ENCODE data around the gene OGFOD2.

Gene OGFOD2

DNA sequence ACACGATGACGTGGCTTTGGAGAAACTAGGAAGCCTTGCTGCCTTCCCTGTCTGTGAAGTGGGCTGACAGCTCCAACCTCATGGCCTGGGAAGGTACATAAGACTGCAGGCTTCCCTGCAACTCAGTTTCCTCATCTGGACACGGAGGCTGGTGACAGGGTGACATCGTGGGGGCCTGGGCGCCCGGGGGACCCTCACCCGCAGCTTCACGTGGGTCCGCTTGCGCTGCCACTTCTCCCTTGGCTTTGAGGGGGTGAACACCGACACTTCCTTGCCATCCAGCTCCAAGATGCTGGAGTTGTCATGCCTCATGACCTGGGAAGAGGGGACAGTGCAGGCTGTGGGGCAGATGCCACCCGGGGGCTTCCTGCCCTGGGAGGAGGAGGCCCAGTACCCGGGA lies 13.0 kb downstream of the OGFOD2 start:
- no peak for DNase-seq (ENCODE audit: extremely low read depth in 1 of 2, low read depth in 1 of 2)

DNA sequence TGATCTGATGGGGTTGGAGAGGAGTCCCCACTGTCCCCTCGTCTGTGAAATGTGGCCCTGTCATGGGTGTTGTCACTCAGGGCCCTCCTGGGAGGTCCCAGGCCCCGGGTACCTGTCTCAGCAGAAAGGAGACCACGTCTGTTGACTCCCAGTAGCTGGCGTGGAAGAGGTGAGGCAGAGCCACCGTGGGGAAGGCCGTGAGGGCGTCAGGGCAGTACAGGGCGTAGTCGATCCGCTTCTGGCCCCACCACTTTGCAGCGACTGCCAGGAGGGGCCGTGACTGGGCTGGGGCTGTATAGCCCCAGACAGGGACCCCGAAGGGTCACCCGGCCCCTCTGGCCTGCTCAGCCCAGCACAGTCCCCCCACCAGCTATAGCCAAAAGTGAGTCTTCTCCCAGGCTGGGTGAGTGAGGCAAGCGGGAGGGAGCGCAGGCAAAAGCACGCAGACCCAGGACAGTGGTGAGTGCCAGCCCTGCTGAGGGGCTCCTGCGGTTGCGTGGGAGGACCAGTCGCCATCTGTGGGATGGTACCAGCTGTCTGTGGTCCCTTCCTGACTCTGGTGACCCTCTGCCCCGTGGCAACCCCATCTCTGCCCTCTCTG lies 13.7 kb downstream of the OGFOD2 start:
- DNase-seq (ENCODE audit: extremely low read depth in 1 of 2, low read depth in 1 of 2): no peak

DNA sequence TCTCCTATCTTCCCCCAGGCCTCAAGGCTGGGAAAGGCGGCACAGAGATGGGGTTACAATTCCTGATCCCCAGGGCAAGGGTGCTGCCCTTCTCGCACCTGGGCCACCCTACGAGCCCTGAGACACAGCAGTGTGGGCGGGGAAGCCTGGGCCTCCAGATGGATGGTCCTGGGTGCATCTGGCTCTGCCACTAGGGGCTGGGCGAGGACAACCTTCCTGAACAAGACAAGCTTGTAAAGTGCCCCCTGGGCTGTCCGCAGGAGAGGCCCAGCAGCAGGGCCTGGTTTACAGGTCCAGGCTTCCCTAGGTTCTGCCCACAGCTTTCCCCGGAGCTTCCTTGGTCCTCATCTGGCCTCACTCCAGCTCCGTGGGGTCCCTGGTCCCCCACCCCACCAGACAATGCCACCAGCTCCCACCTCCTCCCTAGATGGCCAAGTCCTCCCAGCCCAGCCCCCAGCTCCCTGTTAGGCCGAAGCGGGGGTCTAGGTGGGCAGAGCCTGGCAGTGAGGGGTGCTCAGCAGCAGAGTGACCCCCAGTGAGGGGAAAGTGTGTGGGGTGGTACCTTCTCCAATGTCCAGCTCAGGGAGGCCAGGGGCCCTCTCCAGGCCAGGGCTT lies 14.3 kb downstream of the OGFOD2 start:
- no peak for DNase-seq (ENCODE audit: extremely low read depth in 1 of 2, low read depth in 1 of 2)

DNA sequence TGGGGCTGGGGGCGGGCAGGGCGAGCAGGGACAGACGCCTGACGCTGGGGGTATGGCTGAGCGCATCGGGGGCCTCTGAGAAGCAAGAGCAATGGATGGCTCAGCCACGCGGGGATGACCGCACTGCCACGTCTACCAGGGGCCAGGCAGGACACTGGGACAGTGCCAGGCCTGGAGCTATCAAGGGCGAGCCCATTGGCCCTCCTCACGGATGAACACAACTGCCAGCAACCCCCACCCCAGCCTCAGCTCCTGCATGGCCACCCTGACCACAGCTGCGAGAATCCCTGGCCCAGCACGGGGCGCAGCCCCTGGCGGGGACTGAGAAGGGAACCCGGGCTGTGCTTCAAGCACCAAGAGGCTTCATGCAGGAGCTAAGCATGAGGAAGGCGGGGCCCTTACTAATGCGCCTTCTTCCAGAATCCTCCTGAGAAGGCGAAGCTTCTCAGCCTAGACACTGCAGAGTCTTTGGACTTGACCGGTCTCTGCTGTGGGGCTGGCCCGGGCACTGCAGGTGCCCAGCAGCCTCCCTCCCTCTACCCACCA lies 14.9 kb downstream of the OGFOD2 start:
- no peak for DNase-seq (ENCODE audit: extremely low read depth in 1 of 2, low read depth in 1 of 2)

DNA sequence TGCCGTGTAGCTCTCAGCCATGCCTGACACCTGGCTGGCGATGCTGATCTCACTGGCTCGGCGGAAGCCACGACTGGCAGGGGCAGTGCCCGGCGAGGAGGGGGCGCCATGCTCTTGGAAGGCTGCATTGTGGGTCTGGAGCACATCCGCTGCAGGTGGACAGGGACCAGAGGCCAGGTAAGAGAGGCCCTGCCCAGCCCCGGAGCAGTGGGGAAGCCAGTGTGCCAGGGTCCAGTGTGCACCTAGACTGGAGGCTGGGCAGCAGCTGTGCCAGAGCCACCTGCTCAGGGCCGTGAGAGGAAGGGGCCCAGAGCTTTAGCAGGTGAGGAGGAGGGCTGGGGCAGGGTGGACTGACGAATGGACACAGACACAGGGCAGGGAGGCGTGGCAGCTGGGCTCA lies 15.5 kb downstream of the OGFOD2 start:
- no peak for DNase-seq (ENCODE audit: extremely low read depth in 1 of 2, low read depth in 1 of 2)

DNA sequence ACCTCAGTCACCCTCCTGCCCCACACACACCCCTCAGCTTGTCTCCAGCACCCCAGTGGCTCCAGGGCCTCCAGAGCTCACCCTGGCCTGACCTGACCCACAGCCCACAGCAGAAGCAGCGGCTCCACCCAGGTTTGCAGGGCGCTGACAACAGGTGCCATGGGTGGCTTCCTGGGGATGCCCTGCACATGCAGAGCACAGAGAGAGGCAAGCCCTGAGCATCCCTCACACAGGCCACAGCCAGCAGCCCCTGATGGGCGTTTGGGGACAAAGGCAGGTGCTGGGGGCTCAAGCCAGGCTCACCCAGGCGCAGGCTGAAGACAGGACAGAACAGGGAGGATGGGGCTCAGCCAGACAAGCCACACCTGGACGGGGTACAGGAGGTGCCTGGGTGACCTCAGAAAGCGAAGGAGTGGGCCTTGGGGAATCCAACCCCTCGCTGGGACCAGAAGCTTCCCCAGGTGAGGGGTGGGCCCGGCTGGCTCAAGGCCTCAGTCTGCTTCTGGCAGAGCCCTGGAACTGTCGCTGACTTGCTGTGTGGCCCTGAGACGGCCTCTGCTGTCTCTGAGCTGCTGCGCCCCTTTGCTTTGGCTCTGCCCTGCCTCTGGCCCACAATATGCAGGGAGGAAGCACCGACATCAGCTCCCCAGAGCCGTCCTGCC lies 16.0 kb downstream of the OGFOD2 start:
- no peak for DNase-seq (ENCODE audit: extremely low read depth in 1 of 2, low read depth in 1 of 2)

DNA sequence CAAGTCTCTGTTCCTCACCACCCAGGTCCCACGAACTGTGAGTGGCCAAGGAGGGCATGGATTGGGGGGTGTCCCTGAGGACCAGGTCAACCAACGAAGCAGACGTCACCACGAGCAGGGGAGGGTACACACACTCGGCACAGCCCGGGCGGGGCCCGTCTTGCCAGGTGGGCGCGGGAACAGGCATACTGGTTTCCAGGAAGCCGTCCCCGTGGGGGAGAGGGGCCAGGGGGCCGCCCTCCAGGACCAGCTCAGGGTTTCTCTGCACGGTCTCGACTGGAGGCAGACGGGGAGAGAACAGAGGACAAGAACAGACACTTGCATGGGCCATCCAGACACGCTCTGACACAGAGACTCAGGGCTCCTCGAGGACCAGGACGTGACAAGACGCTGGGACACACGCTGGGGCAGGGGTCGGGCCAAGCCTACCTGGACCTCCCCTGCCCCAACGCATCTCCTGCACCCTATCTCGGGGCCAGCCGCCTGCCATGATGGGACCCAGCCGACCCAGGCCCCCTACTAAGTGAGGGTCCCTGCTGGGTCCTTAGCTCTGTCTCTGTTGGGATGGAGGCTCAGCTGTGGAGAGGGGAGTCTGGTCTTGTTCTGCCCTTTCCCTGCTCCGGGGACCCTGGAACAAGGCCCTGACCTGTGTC lies 16.7 kb downstream of the OGFOD2 start:
- DNase-seq (ENCODE audit: extremely low read depth in 1 of 2, low read depth in 1 of 2): no peak

DNA sequence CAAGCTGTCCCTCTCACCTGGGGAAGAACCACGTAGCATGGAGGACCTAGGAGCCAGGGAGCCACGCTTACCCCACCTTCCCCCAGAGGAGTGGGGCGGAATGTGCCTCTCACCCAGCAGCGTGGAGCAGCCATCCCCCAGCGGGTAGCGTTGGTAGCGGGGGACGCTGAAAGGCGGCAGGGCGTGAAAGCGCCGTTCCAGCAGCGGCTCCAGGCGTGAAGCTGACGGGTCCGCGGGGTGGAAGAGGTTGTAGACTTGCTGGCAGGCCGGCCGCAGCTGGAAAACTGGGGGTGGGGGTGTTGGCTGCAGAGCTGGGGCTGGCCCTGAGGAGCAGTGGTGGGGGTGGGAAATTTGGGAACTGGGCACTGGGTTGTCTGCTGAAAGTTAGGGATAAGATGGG lies 17.3 kb downstream of the OGFOD2 start:
- DNase-seq (ENCODE audit: extremely low read depth in 1 of 2, low read depth in 1 of 2): no peak

DNA sequence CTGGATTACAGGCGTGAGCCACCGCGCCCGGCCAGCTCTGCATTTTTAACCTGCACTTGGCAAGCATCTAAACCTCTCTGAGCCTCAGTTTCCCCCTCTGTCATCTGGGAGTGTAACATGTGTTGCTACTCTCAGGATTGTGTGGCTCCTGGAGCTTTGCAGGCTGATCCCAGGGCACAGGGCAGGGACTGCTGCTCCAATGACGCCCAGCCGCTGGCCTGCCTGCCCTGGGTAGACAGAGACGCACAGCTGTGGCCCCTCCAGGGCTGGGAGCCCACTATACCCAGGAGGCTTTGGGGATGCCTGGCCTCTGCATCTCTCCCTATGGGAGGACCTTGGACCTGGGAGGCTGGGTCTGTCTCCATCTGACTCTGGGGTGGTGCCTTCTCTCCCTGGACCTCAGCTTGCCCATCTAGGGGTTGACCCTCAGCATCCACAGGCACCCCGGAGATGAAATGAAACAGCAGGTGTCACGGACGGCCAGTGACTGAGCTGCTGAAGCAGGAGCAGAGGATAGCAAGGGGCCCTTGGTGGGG lies 19.2 kb downstream of the OGFOD2 start:
- DNase-seq (ENCODE audit: extremely low read depth in 1 of 2, low read depth in 1 of 2): no peak

DNA sequence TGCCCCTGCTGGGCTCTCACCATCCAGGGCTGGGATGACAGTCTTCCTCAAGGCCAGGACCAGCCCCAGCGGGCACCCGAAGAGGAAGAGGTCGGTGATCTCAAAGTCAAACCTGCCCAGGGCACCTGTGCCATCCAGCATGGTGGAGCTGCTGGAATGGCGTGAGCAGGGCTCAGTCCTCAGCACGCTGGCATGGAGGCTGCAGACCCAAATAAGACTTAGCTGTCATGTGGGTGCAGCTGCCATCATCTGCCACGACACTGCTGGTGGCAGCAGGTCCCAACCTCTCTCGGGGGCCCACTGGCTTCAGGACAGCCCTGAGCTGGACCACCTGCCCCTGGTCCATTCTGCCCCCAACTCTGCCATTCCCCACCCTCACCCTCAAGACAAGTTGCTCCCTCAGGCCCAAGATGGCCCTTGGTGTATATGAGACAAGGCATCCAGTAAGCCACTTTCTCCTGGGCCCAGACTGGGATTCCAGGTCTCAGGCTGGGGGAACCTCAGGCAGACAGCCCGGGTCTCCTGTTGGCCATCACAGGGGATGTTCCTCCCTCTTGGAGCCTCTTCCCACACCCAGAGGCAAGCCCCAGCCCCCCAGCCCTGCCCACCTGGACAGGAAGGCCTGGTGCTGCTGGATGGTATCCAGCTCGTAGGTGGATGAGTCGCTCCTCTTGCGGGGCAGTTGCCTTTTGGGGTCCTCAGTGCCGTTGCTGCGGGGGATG lies 19.9 kb downstream of the OGFOD2 start:
- no peak for DNase-seq (ENCODE audit: extremely low read depth in 1 of 2, low read depth in 1 of 2)

DNA sequence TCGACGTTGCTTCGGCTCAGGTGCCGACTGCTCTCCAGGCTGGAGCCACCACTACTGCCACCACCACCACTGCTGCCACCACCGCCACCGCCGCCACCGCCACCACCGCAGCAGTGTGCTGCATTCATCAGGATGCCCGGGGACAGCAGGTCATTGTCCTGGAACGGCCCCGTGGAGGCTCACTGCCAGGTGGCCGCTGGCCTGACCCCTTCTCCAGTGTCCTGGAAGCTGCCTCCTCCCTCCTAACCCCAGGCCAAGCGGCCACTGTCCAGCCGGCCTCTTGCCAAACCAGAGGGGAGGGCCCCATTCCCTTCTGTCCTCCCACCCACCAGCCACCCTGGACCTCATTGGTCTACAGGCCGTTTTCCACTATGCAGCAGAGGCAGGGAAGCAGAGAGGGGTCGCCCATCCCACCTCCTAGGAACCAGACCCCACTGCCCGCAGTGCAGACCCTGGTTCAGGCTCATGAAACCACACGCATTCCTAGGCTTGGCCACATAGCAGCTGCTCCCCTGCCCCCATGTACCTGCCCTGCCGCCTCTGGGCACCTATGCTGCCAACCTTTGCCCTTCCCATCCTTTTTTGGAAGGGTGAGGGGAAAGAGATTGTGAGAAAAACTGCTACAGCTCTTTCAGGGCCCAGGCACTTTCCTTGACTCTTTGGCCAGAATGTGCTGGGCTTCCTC lies 20.6 kb downstream of the OGFOD2 start:
- DNase-seq (ENCODE audit: extremely low read depth in 1 of 2, low read depth in 1 of 2): no peak

DNA sequence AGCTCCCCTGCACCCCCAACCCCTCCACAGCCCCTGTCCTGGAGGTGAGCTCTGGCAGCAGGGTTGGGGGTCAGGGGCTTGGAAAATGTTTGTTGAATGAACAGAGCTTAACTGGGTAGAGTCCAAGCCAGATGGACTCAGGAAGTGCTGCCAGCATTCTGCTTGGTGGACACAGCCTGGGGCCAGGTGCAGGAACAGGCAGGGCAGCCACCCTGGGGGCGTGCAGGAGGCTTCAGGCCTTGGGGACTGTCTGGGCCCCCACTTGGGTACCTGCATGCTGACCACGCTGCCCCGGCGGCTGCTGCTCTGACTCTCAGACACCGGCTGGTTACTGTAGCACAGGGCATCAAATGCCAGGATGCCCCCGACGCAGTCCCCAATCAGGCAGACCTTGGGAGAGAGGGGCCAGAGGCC lies 21.2 kb downstream of the OGFOD2 start:
- DNase-seq (ENCODE audit: extremely low read depth in 1 of 2, low read depth in 1 of 2): no peak

DNA sequence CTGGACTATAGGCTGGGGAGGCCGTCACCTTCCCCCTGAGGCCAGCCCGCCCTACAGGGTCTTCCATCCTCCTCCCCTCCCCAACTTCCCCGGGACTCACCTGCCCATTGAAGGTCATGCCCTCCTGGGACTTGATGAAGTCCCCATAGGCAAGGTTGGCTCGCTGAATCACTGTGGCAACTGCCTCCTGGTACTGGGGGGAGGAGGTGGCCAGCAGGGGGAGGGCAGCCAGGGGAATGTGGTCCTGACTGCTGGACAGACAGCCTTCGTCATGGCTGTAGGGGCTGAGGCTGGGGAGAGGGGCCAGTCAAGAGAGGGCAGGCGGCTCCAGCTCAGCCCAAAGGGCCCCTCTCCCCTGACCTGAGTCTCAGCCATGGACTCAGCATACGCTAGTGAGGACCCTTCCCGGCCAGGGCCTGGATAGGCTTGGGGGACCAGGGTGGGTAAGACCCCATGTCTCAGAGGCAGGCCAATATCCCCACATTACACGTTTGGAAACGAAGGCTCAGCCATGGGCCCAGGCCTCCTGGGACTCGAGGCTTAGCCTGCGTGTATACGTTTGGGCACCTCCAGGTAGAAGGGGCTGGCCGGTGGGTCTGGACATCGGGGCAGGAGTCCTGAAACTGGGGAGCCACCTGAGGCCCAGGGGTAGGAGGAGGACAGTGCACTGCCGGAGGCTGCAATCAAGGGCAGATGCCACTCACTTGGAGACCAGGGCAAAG lies 21.7 kb downstream of the OGFOD2 start:
- no peak for DNase-seq (ENCODE audit: extremely low read depth in 1 of 2, low read depth in 1 of 2)

DNA sequence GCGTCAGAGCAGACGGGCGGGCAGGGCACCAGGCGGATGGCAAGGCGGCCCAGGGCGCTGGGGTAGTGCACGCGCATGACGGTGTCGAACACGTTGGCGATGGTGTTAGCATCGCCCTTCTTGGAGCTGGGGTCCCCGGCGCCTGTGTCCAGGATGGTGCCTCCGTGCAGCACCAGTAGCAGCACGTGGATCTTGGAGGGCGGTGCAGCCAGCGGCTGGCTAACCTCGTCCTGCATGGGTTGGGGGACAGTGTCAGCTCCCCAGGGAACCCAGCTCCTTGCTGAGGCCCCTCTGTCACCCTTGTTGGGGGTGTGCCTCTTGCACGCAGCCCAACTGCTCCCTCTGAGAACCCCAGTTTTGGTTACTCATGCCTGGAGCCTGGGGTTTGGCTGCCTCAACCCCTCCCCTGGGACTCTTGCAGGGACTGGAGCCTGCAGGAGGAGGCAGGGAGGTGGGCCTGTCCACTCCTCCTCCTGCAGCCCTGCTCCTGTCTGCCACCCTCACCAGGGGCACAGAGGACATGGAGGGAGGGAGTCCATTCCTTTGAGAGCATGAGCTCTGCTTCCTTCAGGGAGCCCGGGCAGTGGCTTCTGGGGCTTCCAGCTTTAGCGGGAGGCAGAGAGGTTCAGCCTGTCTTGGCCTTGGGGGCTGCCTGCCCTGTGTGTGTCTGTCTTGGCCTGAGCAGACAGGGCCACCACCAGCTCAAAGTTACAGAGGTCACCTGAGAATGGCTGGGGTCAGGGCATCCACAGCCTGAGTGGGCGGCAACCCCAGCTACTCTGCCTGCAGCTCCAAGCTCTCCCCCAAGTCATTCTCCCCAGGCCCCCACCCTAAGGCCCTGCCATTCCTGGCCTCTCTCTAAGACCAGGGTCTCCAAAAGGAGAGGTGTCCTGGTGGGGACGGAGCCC lies 22.6 kb downstream of the OGFOD2 start:
- no peak for DNase-seq (ENCODE audit: extremely low read depth in 1 of 2, low read depth in 1 of 2)

DNA sequence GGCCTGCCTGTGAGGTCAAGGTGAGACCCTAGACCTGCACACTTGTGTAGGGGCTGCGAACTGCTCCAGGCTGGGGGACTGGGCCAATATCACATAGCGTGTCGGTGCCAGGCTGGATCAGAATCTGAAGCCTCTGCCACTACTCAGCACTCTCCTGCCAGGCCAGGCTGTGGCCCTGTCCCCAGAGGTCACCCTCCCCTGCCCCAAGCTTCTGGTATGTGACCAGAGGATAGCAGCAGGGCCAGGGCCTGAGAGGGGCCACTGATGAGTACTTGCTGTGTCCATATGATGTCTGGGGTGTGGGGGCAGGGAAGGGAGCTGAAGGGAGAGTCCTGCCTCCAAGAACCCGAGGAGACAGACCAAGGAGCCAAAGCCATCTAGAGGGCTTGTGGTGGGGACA lies 23.3 kb downstream of the OGFOD2 start:
- no peak for DNase-seq (ENCODE audit: extremely low read depth in 1 of 2, low read depth in 1 of 2)

DNA sequence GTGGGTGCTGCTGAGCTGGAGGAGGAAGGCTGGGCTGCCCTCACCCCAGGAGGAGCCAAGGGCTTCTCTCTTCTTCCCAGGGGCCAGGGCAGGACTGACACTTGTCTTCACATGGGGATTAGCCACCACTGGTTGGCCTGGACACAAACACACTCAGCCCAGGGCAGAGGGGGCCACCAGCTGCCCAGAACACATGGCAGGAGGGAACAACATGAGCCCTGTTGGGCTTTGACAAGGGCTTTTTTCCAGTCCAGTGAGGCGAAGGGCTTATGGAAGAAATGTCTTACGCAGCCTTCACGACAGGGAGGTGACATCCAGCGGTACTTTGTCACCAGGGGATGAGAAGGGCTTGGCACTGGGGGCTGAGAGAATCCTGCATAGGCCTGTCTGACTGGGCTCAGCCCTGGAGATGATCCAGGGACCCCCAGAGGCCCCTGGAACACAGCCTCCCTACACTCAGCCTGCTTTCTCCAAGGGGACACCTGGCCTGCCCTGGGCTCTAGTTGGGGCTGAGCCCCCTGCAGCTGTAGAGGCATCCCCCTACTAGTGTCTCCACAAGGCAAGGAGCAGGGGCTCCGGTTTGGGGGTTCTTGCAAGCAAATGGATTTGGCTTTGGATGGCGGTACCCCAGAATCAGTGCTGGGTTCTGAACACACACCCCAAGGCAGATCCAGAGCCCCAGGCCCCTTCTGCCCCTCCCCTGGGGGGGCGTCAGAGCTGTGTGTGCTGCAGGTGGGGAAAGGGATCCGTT lies 24.3 kb downstream of the OGFOD2 start:
- DNase-seq (ENCODE audit: extremely low read depth in 1 of 2, low read depth in 1 of 2): no peak

DNA sequence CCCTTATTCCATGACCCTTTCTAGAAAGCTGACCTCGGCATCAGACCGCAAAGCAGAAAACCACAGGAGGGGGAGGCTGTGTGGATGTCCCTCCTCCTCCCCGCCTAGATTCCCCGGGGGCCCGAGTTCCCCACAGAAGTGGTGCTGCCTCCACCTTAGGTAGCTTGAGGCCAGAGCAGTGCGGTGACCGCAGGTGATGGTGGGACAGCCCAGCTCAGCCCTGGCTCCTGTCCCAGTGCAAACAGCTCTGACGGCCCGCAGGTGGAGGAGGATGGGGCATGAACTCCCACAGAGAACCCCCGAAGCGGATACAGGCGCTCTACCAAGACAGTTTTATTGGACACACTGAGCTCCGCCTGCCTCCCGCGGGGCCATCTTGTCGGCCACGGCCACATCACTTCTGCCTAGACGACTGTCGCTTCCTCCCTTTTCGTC lies 25.0 kb downstream of the OGFOD2 start:
- no peak for DNase-seq (ENCODE audit: extremely low read depth in 1 of 2, low read depth in 1 of 2)

DNA sequence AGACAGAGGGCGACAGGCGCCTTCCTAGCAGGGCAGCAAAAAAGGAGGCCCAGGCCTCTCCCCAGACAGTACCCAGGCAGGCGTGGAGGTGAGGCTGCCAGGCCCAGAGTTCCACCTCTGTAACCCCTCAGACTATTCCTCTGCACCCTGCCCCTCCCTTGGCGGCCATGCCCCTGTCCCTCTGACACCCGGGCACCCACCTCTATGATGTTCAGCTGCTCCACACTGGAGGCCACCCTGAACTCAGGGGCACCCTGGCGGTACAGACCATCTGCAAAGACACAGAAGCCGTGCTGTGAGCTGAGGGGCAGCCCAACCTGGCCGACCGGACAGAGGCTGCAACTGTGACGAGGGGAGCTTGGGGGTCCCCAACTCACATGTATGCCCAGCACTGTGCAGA lies 25.5 kb downstream of the OGFOD2 start:
- no peak for DNase-seq (ENCODE audit: extremely low read depth in 1 of 2, low read depth in 1 of 2)
